ENCODE measurements around the gene ADAM22. TPM values are rescaled to one million over a fixed set of nuclear protein-coding genes. Genes with fewer than 3 reads are reported as not detected.

The ADAM22 gene
- total and polyA plus RNA-seq, 2 of the 4 experiments (the other 2 are of a cell fraction) = 0.03 to 0.18 TPM

DNA sequence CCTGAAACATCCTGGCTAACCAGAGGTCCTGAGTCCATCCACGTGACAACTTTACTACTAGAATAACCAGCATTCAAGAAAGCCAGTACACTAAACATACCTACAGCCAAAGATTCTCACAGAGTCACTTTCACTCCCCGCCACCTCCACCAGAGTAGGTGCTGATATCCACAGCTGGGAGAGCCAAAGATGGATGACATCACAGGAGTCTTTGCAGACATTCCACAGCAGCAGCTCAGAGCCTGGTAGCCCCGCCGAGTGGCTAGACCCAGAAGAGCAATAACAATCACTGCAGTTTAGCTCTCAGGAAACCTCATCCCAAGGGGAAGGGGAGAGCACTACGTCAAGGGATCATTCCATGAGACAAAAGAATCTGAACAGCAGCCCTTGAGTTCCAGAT lies 13.5 kb upstream of the ADAM22 start:
- intact Hi-C loops (cut with micrococcal nuclease) (no loop called here), dilution Hi-C loops (cut with HindIII; ENCODE audit: low sequenced_read_pairs, unreplicated experiment) (no loop called here), in situ Hi-C loops (cut with MboI; ENCODE audit: low sequenced_read_pairs) (no loop called here)
- no peak for TF ChIP-seq CTCF (conservative IDR thresholded peaks at IDR 0.05; ENCODE audit: low read depth, low read length)
- TF ChIP-seq CHD1 (IDR thresholded peaks at IDR 0.05; ENCODE audit: low read depth, low read length) = no peak
- no peak for TF ChIP-seq RCOR1 (IDR thresholded peaks at IDR 0.05; ENCODE audit: insufficient replicate concordance, low read length)
- TF ChIP-seq MXI1 (IDR thresholded peaks at IDR 0.05; ENCODE audit: borderline replicate concordance, low read depth, low read length) = no peak
- no peak for TF ChIP-seq MAZ (IDR thresholded peaks at IDR 0.05; ENCODE audit: borderline replicate concordance, low read depth, low read length)
- no peak for TF ChIP-seq BHLHE40 (IDR thresholded peaks at IDR 0.05; ENCODE audit: low read depth, low read length)
- TF ChIP-seq POLR2A (IDR thresholded peaks at IDR 0.05; ENCODE audit: low read depth, low read length) = no peak
- TF ChIP-seq MAFK (IDR thresholded peaks at IDR 0.05; ENCODE audit: low read depth, low read length) = no peak
- TF ChIP-seq RFX5 (IDR thresholded peaks at IDR 0.05; ENCODE audit: low read depth, low read length) = no peak
- TF ChIP-seq CEBPB (IDR thresholded peaks at IDR 0.05; ENCODE audit: low read depth, low read length) = no peak
- TF ChIP-seq SMC3 (IDR thresholded peaks at IDR 0.05; ENCODE audit: low read depth, low read length) = no peak
- no peak for TF ChIP-seq USF2 (IDR thresholded peaks at IDR 0.05; ENCODE audit: low read depth, low read length)
- TF ChIP-seq FOS (IDR thresholded peaks at IDR 0.05; ENCODE audit: low read depth, low read length) = no peak
- TF ChIP-seq, protein P1, sequence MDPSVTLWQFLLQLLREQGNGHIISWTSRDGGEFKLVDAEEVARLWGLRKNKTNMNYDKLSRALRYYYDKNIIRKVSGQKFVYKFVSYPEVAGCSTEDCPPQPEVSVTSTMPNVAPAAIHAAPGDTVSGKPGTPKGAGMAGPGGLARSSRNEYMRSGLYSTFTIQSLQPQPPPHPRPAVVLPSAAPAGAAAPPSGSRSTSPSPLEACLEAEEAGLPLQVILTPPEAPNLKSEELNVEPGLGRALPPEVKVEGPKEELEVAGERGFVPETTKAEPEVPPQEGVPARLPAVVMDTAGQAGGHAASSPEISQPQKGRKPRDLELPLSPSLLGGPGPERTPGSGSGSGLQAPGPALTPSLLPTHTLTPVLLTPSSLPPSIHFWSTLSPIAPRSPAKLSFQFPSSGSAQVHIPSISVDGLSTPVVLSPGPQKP (IDR thresholded peaks at IDR 0.05; ENCODE audit: borderline replicate concordance, low read depth, low read length) = no peak
- no peak for TF ChIP-seq RAD21 (IDR thresholded peaks at IDR 0.05; ENCODE audit: low read length)
- TF ChIP-seq NFE2L2 (IDR thresholded peaks at IDR 0.05; ENCODE audit: low read depth, low read length) = no peak
- Histone ChIP-seq H3K27ac (ENCODE audit: insufficient read depth, low read length) (no peak overlapping the region), H3K4ac (ENCODE audit: low read depth, low read length) (no peak overlapping the region), H4K91ac (ENCODE audit: insufficient read depth, low read depth, low read length) (no peak overlapping the region), H3K4me2 (ENCODE audit: low read depth, low read length) (no peak overlapping the region), H2BK5ac (ENCODE audit: low read depth, low read length, poor library complexity, severe bottlenecking) (no peak overlapping the region), H3K23ac (ENCODE audit: low read depth, low read length) (no peak overlapping the region), H4K5ac (ENCODE audit: low read depth, low read length) (no peak overlapping the region), H3K4me3 (ENCODE audit: insufficient read depth, low read depth, low read length) (no peak overlapping the region), H3K56ac (ENCODE audit: extremely low read depth, insufficient read depth, low read length) (no peak overlapping the region), H4K8ac (ENCODE audit: low read depth in 2 of 2, low read length in 2 of 2) (no peak overlapping the region), H2AFZ (replicated peaks; ENCODE audit: low read length, poor library complexity) (no peak overlapping the region), H2AK5ac (ENCODE audit: low read depth, low read length) (no peak overlapping the region), H3K9me3 (ENCODE audit: control insufficient read depth, insufficient read depth, low read length) (no peaks in the 10 kb centered on the region), H3K9ac (ENCODE audit: low read depth, low read length) (no peak overlapping the region), H3K4me1 (ENCODE audit: control insufficient read depth, insufficient read depth, low read length) (no peaks in the 10 kb centered on the region), H2BK15ac (ENCODE audit: low read depth, low read length) (no peak overlapping the region), H4K20me1 (ENCODE audit: insufficient read depth, low read length) (no peaks in the 10 kb centered on the region), H3K14ac (replicated peaks; ENCODE audit: low read depth, low read length) (no peak overlapping the region), H3K36me3 (ENCODE audit: control insufficient read depth, insufficient read depth, low read length) (no peaks in the 10 kb centered on the region), H3K79me1 (ENCODE audit: low read depth in 1 of 2, low read length in 2 of 2) (no peaks in the 10 kb centered on the region), H2BK120ac (ENCODE audit: low read depth, low read length) (no peak overlapping the region), H3K9me1 (ENCODE audit: insufficient read depth, low read length) (no peaks in the 10 kb centered on the region; the same call in 1 of the 2 replicates), H3K27me3 (ENCODE audit: control insufficient read depth, insufficient read depth, low read length) (no peaks in the 10 kb centered on the region; the same call in 1 of the 2 replicates), H3K18ac (ENCODE audit: low read depth, low read length) (no peak overlapping the region), H2AK9ac (replicated peaks; ENCODE audit: low read depth, low read length, poor library complexity) (no peak overlapping the region), H2BK20ac (ENCODE audit: low read depth, low read length) (no peak overlapping the region)
- no peak for DNase-seq
- WGBS, 2 experiments (ENCODE audit: extremely low coverage in 2 of 2, insufficient read length in 1 of 2) = 60% methylated on average over 2 of the region's 5 CpGs; no CpG with 5 or more reads in 1 of the 2 experiments
- no peak for ATAC-seq (ENCODE audit: low read depth)
- ChIA-PET CTCF (interaction anchor here (0.6 kb wide), 1 partner anchor 73 kb away, joined by 3 read pairs; no protein-coding TSS in a partner anchor), POLR2A (ENCODE audit: unreplicated experiment) (no interaction called here)
- no TSS peak for BruUV-seq (replicated peaks)

Measured in IMR-90 (cell line).